H54 (cell line): ENCODE measurements around the gene XPC.
"Not testable (repeated sequence)": the region's sequence is repeated elsewhere in the genome, so short reads cannot be mapped to it uniquely, and the experiment has no call there.

Source experiments
- DNase-seq: peaks from one replicate; pipeline ENCODE4 v3.0.0; 2011; ENCODE audit warnings: low spot score, mixed read lengths; ENCODE audit not compliant: insufficient read length
- FAIRE-seq: peaks from 3 replicates; lab custom pipeline; 2011; peaks lifted over from hg19 to GRCh38; lab: Jason Lieb, UNC
- POLR2A ChIP-seq: IDR thresholded peaks from 2 replicates; pipeline ENCODE4 v1.6.1; 2011; ENCODE audit warnings: low read depth, mild to moderate bottlenecking, low read length

The XPC gene

DNA sequence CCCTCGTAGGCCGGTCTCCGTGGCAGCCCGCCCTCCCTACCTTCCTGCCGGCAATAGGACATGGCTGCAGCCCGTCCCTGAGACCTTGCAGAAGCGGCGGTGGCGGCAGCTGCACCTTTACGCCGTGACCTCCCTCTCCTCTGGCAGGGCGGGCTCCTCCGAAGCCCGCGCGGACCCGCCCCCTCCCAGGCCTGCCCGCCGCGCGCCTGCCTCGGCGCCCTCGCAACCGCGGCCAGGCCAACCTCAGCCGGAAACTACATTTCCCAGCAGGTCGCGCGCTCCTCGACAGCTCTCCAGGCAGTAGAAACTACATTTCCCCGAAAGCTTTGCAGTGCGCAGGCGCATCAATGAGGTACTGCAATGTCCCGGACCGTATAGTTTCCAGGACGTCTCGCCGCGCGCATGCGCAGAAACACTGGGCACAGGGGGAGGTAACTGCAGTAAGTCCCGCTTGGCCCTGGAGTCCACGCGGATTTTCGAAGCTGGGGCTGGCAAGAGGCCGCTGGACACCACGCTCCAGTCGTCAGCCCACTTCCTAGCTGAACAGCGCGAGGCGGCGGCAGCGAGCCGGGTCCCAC is 53.7 kb downstream of the XPC start, which contains the start of the genes CHCHD4 and TMEM43:
CHCHD4 (minus strand) TSS at position 256 of the 578 bp plus-strand sequence; CDS start at position 62, 194 bp downstream.
TMEM43 (plus strand) TSS at position 438 of the 578 bp plus-strand sequence. CDS start 142 bp downstream, outside the sequence.
- peak; percentile 97 for DNase-seq
- no peak for FAIRE-seq
- TF ChIP-seq POLR2A = peak; percentile 82

DNA sequence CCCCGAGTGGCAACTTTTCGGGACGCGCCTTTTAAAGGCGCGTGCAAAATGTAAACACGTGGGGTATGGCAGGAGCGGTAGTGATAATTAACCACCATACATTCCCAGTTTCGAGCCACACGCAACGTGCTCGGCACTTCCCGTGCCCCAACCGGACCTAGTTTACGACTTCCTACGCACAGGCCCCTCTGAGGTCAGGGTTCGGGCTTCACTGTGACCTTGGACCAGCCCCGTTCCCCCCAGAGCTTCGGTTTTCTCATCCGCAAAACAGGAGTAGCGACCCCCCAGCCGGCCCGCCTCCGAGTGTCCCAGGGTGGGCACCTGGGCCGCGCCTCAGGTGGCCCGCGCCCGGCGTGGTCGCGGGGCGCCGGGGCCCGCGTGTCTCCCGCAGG is 54.2 kb downstream of the XPC start:
- FAIRE-seq (no peak), DNase-seq (no peak)
- no peak for TF ChIP-seq POLR2A

DNA sequence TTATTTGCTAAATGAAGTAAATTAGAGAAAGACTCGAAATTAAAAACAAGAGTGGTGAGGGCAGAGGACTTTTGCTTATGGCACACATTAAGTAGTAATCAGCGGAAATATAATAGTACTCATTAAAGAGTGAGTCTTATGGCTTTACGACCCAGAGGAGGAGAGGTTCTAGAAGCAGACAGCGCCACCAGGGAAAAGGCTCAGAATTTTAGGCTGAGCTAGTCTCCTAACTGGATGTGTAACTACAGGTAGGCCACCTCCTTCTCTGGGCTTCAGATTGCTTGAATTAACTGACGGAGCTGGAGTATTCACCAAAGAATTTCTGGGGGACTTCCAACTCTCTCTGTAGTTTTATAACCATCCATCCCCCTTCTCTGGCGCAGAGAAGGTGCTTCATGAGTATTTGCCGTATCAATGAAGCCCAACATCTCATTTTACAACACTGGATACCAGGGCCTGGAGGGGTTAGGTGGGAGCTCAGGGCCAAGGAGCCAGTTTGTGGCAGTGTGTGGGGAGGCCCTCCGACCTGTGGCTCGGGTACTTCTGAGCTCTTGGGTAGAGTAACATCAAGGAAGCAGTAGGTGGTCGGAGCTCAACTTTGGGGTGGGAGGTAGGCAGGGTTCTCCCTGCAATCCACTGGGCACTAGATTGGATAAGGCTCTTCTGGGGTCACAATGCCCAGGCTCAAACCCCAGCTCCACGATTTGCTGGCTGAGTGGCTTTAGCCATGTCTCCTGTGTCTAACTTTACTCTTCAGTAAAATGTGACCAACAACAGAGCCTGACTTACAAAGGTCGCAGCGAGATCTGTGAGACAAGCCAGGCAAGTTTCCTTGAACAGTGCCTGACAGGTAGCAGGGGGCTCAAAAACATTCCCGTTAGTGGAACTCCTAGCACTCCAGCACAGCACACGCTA is 54.8 kb downstream of the XPC start:
- FAIRE-seq = no peak
- no peak for DNase-seq
- TF ChIP-seq POLR2A = no peak

DNA sequence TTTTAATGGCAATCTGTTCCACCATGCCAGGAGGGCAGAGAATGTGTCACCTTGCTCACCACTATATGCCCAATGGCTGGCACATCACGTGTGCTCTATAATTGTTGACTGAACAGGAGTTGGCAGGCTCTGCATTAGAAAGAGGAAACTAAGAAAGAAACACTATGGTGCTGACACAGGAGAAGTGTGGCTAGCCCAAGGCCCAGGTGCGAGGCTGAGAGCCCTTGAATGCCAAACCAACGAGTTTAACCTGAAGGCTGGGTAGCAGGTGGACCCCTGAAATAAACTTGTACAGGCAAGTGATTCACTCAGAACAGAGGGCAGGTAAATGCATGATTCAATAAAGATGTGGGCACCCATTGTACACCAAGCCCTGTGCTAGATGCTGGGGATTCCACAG is 56.1 kb downstream of the XPC start:
- TF ChIP-seq POLR2A = no peak
- DNase-seq (no peak), FAIRE-seq (no peak)

DNA sequence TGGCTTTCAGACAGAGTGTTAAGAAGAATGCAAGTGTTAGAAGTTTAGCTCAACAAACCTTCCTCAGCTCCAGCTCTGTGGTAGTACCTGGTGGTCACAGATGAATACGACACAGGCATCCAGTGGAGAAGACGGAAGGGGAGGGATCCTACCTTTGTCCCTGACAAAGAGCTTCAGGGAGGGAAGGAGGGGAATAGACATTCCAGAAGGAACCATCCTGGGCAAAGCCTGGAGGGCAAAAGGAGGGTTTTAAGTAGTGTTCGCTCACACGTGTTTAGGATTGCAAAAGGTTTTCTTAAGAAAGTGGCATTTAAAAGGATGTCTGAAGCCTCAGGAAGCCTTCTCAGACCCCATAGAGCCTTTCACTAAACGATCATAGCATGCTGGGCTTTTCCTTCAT is 56.5 kb downstream of the XPC start:
- DNase-seq (no peak), FAIRE-seq (no peak)
- TF ChIP-seq POLR2A = no peak

DNA sequence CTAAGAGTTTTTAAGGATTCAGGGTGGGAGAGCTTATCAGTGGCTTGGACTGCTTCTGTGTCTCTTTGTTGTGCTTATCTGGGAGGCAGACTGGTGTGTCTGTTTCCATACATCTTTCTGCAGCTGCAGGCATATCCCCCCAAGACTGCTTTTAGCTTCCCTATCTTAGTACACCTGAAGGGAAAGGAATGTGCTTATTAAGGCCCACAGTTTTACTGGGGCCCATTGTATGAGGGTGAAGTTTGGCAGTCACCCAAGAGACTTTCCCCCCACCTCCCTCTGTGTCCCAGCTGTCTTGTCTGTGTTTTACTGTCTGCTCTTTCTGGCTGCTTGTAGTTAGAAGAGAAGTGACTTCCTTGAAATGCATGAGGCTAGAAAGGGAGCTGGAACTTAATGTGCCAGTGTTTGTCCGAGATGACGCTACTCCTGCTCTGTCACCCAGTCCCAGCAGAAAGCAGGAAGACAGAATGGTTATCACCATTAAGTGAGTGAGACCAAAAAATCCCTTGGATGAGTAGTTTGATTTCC is 57.4 kb downstream of the XPC start:
- not testable (repeated sequence) for DNase-seq, FAIRE-seq

DNA sequence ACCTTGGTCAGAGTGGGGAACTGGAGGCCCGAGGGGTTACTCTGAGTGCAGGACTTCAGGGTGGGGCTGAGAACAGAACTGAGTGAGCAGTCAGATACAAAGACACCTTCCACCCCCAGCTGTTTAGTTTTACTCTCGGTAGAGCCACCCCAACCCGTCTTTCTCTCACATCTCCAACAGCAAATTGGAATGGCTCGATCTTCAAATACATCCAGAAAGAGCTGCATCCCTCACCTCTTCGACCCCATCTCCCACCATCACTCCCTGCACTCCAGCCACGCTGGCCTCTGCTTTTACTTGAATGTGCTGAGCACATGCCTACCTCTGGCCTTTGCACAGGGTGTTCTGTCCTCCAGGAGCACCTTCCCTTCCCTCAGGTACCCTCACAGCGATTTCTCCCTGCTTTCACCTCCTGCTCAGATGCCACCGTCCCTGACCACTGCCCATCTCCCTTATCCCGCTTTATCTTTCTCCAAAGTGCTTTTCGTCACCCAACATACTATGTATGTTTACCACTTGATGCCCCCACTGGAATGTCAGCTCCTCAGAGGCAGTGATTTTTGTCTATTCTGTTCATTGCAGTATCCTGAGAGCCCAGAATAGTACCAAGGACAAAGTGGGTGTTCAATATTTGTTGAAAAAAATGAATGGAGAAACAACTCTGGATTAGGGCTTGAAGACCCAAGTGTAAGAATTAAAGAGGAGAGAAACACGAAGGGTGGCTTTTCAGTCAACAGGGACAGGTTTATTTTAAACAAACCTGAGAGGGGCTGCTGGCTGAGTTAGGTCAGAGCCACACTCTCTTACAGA is 58.1 kb downstream of the XPC start:
- FAIRE-seq (no peak), DNase-seq (no peak)
- no peak for TF ChIP-seq POLR2A

DNA sequence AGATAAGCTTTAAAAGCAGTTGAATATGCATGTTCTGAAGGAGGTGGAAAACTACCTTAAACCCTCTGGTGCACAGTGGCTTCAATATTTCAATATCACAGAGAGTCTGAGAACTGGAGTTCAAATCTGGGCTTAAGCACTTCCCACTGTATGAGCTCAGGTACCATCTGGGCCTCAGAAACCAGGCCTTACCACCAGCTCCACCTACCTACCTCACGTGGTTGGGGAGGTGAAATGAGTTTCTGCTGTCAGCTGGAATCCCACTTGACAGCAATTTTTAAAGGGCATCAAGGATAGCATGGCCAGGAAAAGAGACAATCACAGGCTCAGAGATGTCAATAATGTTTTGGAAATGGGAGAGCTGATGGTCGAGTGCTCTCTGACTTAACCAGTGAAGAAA is 58.8 kb downstream of the XPC start:
- FAIRE-seq (no peak), DNase-seq (no peak)
- no peak for TF ChIP-seq POLR2A

DNA sequence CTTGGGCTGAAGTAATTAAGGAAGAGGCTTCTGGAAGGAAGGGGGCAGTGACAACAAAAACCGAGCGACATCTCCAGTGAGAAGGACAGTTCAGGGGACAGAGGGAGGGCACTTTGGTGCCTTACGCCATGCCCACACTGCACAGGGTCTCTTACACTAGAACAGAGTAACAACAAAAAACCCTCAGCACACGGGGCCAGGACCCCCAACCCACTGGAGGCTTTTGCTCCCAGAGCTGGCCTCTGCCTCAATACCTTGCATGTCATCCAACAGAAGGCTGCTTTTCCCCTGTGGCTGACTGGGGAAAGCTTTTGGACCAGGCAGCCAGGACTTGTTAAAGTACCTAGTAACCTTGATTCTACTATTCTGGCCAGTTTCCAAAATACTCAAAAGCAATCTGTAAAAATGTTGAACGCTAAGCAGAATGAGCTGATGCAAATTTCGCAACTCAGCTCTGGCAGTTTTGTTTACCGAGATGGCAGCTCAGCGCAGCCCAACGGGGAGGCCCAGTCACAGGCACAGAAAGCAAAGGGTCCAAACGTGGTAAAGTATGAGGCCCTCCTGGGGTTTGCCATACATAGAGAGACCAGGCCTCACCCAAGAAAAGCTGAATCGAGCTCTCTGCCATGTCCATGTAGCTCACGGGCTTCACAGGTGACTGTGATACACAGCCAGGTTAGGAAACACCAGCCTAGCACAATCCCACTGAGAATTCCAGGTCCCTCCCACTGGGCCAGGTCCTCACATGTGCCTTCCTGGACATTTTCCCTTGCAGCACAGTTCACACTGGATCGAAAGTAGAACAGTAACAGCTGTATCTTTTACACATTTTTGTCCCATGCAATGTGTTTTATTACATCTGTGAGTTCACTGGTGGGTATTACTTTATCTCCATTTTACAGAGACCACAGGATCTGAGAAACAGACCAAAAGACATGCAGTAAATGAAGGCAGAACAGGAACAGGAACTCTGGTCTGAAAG is 59.7 kb downstream of the XPC start:
- DNase-seq (no peak), FAIRE-seq (no peak)
- TF ChIP-seq POLR2A = no peak

DNA sequence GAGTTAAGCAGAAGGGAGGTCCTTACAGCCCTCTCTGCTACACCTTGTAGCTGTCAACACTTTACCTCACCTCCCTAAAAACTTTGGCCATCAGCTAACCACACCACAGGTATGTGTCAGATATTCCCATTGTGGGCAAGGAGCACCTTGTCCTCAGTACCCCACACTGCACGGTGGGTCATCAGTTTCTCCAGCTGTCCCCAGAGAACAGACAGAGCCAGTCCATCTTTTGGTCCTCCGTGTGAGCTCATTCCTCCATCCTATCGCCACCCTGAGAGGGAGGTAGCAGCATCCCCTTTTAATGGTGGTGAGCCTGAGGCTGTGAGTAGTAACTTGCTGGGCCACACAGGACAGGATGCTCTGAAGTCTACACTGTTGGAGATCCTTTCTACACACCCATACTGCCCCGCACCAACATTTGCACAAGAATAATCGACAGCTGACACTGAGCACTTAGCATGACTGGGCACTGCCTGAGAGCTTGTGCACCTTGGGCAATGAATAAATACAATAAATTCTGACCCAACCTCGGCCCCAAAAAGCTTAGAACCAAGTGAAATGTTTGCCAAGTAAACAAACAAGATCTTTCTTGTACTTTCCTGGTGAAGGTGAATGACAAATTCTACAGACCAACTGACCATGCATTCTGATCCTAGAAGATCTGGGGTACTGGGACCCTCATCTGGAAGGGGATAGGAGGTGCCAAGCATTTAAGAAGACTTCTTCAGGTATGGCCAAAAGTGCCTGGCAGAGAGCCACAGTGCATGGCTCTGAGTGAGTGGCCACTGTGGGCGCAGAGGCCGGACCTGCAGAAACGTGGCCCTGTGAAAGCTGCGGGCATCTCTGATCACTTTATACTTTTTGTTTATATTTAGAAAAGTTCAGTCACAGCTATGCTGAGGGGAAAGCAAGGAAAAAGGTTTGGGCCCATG is 60.7 kb downstream of the XPC start:
- DNase-seq (no peak), FAIRE-seq (no peak)
- TF ChIP-seq POLR2A = no peak

DNA sequence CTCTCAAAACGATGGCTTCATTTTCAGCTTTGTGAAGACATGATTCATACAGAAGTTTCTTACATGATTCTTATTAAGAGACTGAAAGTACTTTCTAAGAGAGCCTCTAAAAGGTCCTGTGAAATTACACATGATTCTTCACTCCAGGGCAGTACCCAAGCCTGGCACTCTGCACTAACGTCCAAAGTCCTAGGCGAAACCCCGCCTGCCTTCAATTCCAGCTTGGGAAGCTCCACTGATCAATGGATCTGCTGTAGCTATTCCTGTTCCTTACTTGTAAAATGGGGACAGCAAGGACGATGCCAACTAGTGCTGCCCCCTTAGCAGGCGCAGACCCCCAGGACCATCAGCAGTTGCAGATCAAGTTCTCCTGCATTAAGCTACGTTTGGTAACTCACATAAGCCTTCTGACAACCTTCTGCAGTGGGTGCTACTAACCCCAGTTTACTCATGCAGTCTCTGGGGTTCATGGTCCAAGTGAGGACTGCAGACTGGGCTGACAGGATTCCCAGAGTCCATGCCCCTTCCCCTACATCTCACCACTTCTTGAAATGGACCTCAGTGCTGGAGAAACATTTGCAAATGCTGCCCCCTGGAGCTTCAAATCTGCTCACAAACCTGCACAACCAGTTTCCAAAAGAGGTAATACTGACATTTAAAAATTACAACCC is 64.3 kb downstream of the XPC start:
- DNase-seq = no peak
- FAIRE-seq = no peak
- no peak for TF ChIP-seq POLR2A

DNA sequence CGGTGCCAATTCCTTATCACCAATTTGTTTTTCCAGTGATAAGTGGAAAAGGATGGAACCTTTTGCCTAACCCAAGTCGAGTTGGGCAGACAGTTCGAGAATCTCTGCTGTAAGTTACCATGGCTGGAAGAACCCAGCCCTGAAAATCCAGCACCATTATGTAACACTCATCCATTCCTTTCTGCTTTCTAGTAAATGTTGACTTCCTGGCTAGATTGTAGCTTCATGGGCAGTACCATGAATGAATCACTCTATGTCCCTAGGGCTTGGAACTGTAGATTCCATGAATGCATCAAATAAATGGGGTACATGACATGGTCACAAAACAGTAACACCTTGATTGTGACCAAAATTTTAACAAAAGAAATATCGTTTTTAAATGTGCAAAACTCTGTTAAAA is 67.7 kb downstream of the XPC start:
- no peak for DNase-seq
- TF ChIP-seq POLR2A = no peak
- no peak for FAIRE-seq

DNA sequence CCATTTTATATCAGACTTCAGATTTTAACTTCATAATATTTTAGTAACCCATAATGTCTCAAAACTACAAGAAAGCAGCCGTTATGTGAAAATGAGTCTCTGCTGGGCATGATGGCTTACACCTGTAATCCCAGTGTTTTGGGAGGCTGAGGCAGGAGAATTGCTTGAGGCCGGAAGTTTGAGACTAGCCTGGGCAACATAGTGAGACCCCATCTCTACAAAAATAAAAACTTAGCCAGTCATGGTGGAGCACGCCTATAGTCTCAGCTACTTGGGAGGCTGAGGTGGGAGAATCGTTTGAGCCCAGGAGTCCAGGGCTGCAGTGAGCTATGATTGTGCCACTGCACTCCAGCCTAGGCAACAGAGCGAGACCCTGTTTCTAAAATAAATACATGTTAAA is 68.6 kb downstream of the XPC start:
- not testable (repeated sequence) for DNase-seq, FAIRE-seq
